HG02588 (cell line): ENCODE results near the gene SLC9C2.
"Not testable (repeated sequence)": the region's sequence is repeated elsewhere in the genome, so short reads cannot be mapped to it uniquely, and the experiment has no call there.

Source experiments
- ATAC-seq: cut with Tn5 transposase; IDR thresholded peaks from one replicate; pipeline ENCODE4 v1.9.1; 2021; ENCODE audit warnings: mild to moderate bottlenecking, moderate library complexity; ENCODE audit not compliant: unreplicated experiment

The SLC9C2 gene

GRCh38 chr1:173580658-173581057 is 22.2 kb downstream of the SLC9C2 start:
- ATAC-seq, result no peak

DNA sequence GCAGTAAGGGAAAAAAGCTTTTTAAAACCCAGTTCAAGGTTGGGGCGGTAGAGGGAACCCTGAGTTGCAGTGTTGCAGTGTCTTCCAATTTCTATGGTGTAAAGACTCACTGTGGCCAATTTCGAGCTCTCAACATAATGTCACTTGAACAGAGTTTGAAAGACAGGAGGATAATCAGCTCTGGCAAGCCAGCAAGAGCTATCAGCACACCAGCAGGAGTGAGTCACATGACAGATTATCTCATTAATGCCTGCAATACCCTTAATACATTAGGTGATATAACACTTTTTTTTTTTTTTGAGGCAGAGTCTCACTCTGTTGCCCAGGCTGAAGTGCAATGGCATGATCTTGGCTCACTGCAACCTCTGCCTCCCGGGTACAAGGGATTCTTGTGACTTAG is 22.8 kb downstream of the SLC9C2 start:
- ATAC-seq, result no peak

DNA sequence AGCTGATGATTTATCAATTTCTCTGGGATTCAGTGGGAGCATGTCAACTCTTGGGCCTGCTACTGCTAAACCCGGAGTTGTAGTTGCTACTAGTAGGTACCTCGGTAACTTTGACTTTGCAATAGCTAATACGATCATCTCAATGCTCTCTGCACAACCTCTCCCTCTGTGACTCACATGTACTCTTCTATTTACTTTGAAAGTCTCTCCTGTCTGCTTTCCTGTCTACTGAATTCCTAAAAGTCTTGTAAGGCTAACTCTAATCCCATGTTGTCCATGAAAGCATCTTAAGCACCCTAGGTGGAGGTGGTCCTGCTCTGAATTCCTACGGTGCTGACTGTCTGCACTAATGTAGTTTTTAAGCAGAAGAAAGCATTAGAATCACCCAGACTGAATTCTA is 29.3 kb downstream of the SLC9C2 start:
- ATAC-seq, result no peak

DNA sequence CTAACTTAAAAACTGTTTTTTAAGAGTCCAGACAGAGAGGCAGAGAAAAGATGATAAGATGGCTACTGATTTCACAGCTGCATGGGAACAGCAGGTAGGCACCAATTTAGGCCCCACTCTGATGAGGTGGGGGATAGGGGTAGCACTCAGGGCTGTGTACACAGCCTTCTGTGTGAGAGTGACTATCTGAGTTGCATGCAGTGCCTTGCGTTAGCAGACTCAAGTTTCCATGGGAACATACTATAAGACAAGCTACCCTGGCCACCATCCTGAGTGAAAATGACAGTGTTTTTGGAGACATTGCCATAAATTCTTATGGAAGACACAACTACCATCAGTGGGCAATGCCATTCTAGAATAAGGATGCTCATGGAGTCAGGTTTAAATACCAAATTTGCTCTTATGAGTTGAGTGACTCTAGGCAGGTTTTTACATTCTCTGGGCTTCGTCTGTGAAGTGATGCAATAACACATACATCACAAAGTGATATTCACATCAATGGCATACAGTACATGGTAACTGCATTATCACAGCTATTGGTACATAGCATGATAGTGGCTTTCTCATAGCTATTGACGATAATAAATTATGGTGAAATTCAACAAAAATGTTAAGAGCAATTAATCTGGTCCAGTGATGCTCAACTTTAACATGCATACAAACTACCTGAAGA is 30.5 kb downstream of the SLC9C2 start:
- no peak for ATAC-seq

GRCh38 chr1:173570370-173571007 is 32.4 kb downstream of the SLC9C2 start:
- peak; percentile 86 for ATAC-seq

GRCh38 chr1:173568483-173568882 is 34.4 kb downstream of the SLC9C2 start:
- ATAC-seq, result no peak

DNA sequence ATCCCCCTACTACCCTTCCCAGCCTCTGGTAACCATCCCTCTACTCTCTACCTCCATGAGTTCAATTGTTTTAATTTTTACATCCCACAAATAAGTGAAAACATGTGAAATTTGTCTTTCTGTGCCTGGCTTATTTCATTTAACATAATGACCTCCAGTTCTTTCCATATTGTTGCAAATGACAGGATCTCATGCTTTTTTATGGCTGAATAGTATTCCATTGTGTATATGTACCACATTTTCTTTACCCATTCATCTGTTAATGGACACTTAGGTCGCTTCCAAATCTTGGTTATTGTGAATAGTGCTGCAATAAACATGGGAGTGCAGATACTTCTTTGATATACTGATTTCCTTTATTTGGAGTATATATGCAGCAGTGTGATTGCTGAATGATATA is 39.0 kb downstream of the SLC9C2 start:
- not testable (repeated sequence) for ATAC-seq

- no peak for ATAC-seq
Observed at GRCh38 chr1:173562813-173563212, 40.1 kb downstream of the SLC9C2 start.

DNA sequence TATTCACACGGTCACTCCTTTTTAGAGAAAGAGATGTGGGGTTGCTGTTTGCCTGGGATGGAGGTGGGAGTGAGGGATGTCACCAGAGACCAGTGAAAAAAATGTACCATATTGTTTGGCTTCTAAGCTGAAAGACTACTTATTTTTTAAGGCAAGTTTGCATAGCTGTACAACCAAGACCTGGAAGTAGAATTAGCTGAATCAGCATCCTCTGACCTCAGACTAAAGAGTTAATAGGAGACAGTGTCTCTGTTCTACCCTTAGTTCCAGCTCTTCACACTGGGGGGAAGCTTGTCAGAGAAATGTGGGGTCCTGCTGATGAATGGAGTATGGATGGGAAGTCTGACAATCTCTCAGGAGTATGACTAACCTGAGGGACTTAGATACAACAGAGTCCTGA is 41.6 kb downstream of the SLC9C2 start:
- no peak for ATAC-seq

GRCh38 chr1:173560285-173560880 is 42.5 kb downstream of the SLC9C2 start:
- no peak for ATAC-seq

DNA sequence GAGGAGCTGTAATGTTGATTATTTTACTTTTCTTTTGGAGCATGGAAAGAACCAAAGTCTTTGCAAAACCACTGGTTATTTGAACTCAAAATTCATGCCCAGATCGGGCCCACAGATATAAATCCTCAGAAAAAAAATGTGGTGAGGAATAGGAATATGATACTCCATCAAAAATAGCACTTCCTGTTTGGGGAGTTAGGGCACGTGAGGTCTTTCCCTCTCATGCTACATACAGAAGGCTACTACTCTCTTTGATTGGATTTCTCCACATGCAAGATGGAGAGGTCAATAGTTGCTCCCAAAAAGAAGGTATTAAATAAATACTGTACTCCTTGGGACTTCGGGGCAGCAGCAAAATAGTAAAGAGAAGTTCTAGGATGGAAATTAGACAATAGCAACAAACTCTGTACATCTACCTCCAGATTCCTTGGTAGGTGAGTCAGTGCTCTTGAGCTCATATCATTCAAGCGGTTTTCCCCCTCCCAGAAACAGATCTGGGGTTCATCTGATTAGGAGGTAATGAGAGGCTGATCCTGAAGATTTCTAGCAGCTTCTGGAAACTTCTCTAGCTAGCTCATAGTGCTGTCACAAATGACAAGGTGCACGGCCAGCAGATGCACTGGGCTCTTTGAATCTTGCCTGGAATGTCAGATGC is 47.1 kb downstream of the SLC9C2 start:
- no peak for ATAC-seq

DNA sequence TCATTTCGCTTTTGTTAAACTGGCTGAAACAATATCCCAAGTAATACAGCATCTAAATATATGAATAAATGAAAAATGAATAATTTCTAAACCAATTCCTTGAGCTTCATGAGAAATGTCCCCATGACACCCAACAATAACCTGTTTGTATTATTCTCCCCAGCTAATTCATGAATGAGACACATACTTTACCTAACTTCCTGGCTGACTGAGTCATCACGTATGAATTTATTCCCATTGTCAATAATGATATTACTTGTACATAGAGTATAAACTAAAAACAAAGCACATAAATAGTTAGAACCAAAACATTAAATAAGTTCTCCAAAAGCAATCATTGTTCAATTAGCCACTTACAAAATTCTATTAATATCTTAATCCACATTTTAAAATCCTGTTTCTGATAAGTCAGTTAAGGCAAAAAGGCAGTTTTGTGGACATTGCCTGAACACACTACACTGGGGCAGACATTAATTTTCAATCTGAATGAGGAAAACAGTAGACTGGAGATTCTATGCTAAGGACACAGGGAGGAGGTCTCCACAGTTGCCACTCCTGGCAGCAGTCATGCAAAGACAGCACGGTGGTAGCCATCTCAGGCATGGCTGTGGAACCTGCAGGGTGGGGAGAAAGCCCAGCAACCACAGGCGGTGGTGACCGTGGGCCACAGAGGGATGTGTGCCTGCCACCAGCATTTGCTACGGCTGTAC is 48.2 kb downstream of the SLC9C2 start:
- ATAC-seq, result no peak

- ATAC-seq, result no peak
Observed at GRCh38 chr1:173554089-173554488, 48.8 kb downstream of the SLC9C2 start.

DNA sequence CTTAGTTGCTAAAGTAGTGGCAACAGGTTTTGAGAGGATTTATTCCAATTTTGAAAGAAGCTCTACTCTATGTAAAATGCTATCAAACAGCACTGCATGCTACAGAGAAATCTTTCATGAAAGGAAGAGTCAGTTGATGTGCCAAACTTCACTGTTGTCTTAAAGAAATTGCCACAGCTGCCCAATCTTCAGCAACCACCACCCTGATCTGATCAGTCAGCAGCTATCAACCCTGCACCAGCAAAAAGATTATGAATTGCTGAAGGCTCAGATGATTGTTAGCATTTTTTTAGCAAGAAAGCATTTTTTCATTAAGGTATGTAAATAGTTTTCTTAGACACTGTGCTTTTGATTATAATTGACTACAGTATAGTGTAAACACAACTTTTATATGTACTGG is 49.6 kb downstream of the SLC9C2 start:
- ATAC-seq, result no peak

- ATAC-seq, result no peak
Observed at GRCh38 chr1:173551699-173552098, 51.2 kb downstream of the SLC9C2 start.

DNA sequence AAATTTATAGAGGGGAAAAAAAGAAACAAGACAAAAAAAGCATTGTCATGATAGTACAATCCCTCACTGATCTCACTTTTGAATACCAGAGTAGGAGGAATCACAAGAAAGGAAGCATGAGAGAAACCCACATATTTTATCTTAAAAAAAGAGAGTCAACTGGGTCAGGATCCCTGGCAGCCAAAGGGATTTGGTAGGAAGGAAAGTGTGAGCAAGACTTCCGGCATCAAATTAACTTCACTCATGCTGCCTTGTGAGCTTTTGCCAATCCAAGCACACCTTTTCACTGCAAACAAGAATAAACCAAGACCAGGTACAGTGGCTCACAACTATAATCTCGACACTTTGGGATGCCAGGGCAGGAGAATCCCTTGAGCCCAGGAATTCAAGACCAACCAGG is 53.1 kb downstream of the SLC9C2 start:
- no peak for ATAC-seq

GRCh38 chr1:173545688-173546087 is 57.2 kb downstream of the SLC9C2 start:
- ATAC-seq, result no peak

GRCh38 chr1:173536223-173536622 is 66.6 kb downstream of the SLC9C2 start:
- ATAC-seq, result no peak

DNA sequence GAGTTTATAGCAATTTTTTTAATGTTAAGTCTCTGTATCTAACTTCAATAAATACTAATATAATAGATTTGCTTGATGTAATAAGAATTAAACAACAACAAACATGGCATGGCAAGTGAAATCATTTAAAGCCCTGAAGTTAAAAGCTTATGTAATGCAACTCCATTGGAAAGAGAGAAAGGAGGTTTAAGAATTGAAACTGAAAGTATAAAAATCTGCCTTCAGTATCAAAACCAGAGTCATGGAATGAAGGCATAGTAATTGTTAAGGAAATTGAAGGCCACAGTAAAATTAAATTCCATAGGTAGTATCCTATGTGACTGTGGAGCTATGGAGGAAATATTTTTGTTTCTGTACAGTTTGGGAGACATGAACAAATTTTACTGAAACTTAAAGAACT is 70.6 kb downstream of the SLC9C2 start:
- no peak for ATAC-seq

- ATAC-seq, result no peak
Observed at GRCh38 chr1:173530795-173531693, 71.8 kb downstream of the SLC9C2 start.
